T-helper 22 cell (primary cell): Measurements from ENCODE around the gene ZSCAN16.

Experiments
- DNase-seq: peaks from one replicate; pipeline ENCODE4 v3.0.0-alpha.2; 2020; ENCODE audit warnings: low read depth

Gene ZSCAN16

DNA sequence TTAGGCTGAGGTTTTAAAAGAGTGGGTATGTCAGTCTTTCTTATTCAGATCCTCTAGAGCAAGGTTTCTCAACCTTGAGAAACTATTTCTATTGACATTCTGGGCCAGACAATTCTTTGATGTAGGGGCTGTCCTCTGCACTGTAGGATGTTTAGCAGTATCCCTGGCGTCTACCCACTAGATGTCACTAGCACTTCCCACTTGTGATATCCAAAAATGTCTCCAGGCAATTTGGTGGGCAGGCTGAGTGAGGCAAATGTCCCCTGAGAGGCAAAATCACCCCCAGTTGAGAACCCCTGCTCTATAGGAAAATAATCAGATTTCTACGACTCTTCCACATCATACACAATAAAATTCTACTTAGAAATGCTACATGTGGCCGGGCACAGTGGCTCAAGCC is 9.6 kb downstream of the ZSCAN16 start:
- no peak for DNase-seq

- no peak for DNase-seq
Measured at GRCh38 chr6:28134716-28135115, 10.3 kb downstream of the ZSCAN16 start.

GRCh38 chr6:28135393-28135792 is 11.0 kb downstream of the ZSCAN16 start:
- no peak for DNase-seq

GRCh38 chr6:28136585-28137504 is 12.4 kb downstream of the ZSCAN16 start:
- peak; percentile 43 for DNase-seq

DNA sequence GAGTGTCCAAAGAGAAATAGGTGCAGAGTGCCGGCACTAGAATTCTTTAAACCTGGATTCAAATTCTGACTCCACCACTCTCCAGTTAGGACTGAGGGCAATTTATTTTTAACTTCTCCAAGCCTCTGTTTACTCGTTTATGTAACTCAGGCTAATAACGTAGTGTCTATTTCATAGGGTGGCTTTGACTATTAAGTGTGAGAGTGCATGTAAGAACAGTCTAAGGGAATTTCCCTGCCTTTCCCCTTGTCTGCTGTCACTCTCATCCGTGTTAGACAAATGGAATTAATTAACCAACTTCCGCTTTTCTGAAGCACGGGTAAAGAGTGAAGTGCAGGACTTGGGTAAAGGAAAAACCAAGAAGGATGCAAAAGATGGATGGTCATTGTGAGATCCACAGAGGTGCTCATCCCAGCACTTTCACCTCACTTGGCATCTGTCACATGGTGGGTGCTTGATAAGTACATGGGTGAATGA is 13.1 kb downstream of the ZSCAN16 start:
- peak; percentile 24 for DNase-seq

DNA sequence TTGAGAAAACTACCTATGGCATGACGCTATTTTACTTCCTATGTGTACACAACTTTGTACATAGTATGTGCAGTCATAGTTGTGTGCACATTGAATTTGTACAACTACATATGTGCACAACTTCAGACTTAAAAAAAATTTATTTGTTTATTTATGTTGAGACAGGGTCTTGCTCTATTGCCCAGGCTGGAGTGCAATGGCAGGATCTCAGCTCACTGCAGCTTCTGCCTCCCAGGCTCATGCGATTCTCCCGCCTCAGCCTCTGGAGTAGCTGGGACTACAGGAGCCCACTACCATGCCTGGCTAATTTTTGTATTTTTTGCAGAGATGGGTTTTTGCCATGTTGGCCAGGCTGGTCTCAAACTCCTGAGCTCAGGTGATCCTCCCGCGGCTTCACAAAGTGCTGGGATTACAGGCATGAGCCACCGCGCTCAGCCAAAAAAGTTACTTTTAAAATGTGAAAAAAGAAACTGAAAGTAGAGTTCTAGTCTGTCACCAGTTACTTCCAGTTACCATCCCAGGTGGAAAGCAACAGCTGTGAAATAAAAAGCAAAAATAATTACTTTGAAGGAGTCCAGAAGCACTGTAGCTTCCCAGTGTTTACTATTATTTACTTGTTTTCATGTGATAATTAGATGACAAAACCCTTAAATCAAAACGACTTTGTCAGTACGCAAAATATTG is 15.6 kb downstream of the ZSCAN16 start:
- no peak for DNase-seq

DNA sequence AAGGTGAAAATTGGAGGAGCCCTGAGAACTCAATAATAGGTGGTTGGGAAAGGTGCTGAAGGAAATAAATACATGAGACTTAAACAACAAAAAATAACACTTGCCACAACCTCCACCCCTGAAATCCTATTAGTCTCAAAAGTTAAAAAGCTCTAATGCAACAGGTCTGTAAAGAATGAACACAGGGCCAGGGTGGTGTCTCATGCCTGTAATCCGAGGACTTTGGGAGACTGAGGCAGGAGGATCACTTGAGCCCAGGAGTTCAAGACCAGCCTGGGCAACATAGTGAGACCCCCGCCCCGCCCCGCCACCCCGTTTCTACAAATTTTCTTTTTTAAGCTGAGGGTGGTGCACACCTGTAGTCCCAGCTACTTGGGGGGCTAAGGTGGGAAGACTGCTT is 16.2 kb downstream of the ZSCAN16 start:
- DNase-seq, result no peak

GRCh38 chr6:28141500-28142329 is 17.3 kb downstream of the ZSCAN16 start, which contains the start of gene ZKSCAN8:
Gene ZKSCAN8, plus strand, starts transcription at chr6:28141883. Its CDS starts 6,525 bp downstream, at chr6:28148408.
- DNase-seq, result peak; percentile 59

DNA sequence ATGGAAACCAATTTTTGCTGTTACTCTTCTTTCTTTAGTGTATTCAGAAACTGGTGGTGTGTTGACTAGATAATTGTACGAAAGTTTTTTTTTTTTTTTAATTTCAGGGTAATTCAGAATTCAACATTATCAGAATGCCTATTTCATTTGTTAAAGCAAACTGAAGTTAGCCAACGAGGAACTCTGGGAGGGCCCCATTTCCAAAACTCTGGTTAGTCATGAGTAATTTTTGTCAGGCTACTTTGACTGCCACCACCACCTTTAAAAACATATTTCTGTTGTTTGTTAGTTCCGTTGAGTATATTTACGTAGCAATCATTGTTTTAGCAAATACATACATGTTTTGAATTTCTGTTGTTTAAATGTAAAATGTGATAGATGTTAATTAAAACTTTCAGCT is 18.0 kb downstream of the ZSCAN16 start:
- no peak for DNase-seq

DNA sequence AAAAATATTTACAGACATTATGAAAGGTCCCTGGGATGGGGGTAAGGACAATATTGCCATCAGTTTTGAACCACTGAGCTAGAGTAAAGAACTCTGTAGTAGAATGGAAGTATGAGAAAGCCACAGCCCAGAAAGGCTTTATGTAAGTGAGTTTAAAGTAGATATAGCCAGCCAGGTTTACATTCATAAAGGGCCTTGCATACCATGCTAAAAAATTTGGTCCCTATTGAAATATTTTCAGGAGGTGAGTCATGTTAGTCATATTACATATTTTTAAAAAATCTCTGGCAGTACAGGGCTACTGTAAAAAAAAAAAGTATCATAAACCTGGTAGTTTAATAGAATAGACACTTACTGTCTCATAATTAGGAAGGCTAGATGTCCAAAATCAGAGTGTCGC is 20.8 kb downstream of the ZSCAN16 start:
- DNase-seq, result no peak

GRCh38 chr6:28152531-28152930 is 28.1 kb downstream of the ZSCAN16 start:
- DNase-seq, result no peak

GRCh38 chr6:28153546-28153945 is 29.1 kb downstream of the ZSCAN16 start:
- DNase-seq, result no peak

- no peak for DNase-seq
Measured at GRCh38 chr6:28154357-28154756, 29.9 kb downstream of the ZSCAN16 start.

DNA sequence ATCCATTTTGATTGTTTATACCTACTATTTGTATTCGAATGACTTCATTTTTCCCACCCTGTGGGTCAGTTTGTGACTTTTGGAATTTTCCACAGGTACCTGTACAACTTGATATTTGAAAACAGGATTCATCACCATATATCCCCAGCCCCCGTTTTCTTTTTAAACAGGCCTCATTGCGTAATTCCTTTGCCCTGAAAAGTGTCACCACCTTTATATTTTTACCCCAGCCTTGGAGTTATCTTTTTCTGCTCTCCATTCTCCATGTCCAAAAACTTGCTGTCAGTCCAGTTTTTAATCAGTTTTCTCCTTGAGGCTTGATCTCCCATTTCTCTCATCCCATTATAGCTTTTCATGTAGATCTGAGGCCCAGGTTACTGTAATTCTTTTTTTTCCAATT is 33.9 kb downstream of the ZSCAN16 start:
- DNase-seq, result no peak

- DNase-seq, result no peak
Measured at GRCh38 chr6:28159029-28159607, 34.7 kb downstream of the ZSCAN16 start.

DNA sequence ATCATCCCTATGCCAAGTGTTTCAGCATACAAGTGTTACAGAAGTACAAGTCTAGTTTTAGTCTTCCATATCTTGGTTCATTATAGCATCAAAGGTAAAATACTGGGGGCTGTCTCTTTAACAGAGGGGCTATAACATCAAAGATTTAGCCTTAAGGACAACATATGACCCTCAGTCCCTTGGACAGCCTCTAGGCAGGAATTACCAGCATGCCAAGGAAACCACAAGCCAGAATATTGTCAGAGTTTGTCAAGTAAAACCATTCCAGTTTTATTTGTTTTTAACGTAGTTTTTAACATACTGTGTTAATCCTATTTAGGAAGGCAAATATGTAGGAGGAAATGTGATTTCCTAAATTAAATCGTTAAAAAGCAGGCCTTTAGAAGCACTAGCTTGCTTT is 35.8 kb downstream of the ZSCAN16 start:
- no peak for DNase-seq

- DNase-seq, result peak; percentile 61
Measured at GRCh38 chr6:28161410-28162079, 37.1 kb downstream of the ZSCAN16 start.

- no peak for DNase-seq
Measured at GRCh38 chr6:28165563-28165962, 41.2 kb downstream of the ZSCAN16 start.

DNA sequence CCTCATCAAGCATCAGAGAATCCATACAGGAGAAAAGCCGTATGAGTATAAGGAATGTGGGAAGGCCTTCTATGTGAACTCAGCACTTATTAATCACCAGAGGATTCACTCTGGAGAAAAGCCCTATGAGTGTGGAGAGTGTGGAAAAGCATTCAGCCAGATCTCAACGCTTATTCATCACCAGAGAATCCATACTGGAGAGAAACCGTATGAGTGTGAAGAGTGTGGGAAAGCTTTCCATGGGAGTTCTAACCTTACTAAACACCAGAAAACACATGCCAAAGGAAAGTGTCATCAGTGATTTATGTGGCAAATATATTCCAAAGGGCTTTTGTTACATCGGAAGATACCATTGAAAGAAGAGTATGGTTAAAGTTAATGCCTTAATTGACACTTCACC is 42.7 kb downstream of the ZSCAN16 start:
- DNase-seq, result no peak

DNA sequence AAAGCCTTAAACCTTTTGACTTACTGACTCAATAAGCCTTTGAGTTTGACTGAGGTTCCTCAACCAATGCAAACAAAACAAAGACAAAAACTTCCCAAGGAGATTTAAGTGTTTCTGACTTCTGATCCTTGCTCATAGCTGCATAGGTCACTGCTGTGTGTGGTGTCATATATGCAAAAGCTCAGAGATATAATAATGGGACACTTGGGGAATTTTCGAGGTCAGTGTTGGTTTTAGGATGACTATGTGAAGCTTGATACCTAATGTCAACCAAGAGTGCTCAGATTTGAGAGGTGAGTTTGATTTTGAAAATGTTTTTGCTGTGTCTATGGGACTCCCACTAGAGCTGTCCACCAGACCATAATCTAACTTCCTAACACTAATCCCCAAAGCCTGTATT is 43.5 kb downstream of the ZSCAN16 start:
- DNase-seq, result no peak

- DNase-seq, result no peak
Measured at GRCh38 chr6:28171271-28171670, 46.9 kb downstream of the ZSCAN16 start.
